Right hindlimb (tissue), 1 donor: ENCODE data around the gene RIMKLB.
"Not testable (repeated sequence)": the region's sequence is repeated elsewhere in the genome, so short reads cannot be mapped to it uniquely, and the experiment has no call there.

Source experiments
- DNase-seq: peaks from one replicate; pipeline ENCODE4 v3.0.0-alpha.2; 2018

Gene RIMKLB

DNA sequence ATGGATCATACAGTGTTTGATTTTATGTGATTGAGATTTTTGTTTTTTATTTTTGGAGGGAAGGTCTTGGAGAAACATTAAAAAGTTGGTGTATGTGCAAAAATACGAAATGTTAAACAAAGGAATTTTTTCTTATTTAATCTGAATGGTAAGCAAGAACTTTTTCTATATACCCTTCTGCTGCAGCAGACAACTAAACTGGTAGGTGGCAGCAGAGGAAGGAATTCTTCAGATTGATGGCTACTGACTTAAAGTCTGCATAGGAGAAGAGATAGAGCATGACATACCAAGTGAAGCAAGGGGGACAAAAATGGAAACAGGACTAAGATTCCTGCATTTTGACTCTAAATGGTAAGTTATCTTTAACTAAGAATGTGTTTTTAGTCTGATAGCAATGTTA lies 82.6 kb downstream of the RIMKLB start:
- DNase-seq = no peak

- DNase-seq = no peak
Observed at GRCh38 chr12:8781381-8782127, 83.8 kb downstream of the RIMKLB start.

DNA sequence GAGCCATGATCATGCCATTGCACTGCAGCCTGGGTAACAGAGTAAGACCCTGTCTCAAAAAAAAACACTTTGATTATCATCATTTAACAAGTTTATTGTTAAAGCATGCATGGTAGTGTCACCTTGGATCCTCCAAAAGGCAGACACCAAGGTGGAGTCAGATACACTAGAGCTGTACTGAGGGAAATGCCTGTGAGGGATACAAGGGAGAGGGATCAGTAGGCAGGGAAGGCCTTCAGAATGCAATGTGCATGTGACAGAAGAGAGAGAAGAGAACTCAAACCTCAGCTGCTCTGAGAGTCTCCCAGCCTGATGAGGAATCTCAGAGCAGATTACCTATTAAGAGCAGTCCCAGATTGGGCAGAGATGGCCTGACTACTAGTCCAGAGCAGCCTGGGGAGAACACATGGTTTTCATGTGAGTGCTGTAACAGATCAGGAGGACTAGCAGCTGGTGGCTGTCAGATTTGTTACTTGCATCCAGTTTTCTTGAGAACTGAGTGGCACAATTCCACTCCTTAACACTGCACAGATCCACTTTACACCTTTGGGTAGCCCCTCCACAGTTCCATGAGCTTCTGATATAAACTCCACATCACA lies 86.6 kb downstream of the RIMKLB start:
- DNase-seq = no peak

DNA sequence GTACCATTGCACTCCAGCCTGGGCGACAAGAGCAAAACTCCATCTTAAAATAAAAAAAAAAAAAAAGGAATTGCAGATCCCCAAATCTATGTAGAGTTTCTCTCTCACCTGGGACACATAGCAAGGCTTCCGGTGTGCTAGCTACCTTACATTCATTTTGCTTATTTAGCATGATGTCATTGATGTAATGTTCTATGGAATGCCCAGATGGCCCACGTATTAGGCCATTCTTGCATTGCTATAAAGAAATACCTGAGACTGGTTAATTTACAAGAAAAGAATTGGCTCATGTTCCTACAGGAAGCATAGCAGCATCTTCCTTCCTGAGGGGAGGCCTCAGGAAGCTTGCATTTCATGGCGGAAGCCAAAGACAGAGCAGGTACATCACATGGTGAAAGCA lies 87.7 kb downstream of the RIMKLB start:
- DNase-seq = no peak

DNA sequence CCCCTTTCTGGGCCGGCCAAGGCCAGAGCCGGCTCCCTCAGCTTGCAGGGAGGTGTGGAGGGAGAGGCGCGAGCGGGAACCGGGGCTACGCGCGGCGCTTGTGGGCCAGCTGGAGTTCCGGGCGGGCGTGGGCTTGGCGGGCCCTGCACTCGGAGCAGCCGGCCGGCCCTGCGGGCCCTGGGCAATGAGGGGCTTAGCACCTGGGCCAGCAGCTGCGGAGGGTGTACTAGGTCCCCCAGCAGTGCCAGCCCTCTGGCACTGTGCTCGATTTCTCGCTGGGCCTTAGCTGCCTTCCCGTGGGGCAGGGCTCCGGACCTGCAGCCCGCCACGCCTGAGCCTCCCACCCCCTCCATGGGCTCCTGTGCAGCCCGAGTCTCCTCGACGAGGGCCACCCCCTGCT lies 89.4 kb downstream of the RIMKLB start:
- not testable (repeated sequence) for DNase-seq

- not testable (repeated sequence) for DNase-seq
Observed at GRCh38 chr12:8788706-8789105, 90.9 kb downstream of the RIMKLB start.

GRCh38 chr12:8789341-8790013 lies 91.7 kb downstream of the RIMKLB start:
- DNase-seq = not testable (repeated sequence)

- DNase-seq = not testable (repeated sequence)
Observed at GRCh38 chr12:8793226-8793625, 95.4 kb downstream of the RIMKLB start.

GRCh38 chr12:8794611-8795010 lies 96.8 kb downstream of the RIMKLB start:
- not testable (repeated sequence) for DNase-seq

DNA sequence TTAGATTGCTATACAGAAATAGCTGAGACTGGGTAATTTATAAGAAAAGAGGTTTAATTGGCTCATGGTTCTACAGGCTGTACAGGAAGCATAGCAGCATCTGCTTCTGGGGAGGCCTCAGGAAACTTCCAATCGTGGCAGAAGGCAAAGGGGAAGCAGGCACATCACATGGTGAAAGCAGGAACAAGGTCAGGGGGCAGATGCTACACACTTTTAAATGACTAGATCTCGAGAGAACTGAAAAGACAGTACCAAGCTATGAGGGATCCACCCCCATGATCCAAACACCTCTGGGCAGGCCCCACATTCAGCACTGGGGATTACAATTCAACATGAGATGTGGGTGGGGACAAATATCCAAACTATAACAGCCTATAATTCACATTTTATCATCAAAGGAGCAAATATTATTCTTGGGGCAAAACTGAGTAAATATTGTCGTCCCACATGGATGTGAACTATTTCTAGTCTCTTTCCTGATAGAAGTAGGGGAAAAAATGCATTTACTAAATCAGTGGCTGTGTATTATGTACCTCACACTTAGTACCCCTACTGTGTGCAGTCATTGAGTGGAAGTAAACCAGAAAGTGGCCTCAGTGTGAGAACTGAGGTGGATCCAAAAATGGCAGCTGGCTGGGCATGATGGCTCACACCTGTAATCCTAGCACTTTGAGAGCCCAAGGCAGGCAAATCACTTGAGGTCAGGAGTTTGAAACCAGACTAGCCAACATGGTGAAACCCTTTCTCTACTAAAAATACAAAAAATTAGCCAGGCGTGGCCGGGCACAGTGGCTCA lies 99.2 kb downstream of the RIMKLB start:
- DNase-seq = no peak

DNA sequence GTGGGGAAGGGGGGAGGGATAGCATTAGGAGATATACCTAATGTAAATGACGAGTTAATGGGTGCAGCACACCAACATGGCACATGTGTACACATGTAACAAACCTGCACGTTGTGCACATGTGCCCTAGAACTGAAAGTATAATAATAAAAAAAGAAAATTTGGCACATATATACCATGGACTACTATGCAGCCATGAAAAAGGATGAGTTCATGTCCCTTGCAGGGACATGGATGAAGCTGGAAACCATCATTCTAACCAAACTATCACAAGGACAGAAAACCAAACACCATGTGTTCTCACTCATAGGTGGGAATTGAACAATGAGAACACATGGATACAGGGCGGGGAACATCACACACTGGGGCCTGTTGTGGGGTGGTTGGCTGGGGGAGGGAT lies 103.4 kb downstream of the RIMKLB start:
- DNase-seq = not testable (repeated sequence)

DNA sequence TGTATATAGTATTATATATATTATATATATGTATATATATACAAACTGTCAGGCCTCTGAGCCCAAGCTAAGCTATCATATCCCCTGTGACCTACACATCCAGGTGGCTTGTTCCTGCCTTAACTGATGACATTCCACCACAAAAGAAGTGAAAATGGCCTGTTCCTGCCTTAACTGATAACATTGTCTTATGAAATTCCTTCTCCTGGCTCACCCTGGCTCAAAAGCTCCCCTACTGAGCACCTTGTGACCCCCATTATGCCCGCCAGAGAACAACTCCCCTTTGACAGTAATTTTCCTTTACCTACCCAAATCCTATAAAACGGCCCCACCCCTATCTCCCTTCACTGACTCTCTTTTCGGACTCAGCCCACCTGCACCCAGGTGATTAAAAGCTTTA lies 107.0 kb downstream of the RIMKLB start:
- DNase-seq = not testable (repeated sequence)

- DNase-seq = not testable (repeated sequence)
Observed at GRCh38 chr12:8805487-8805886, 107.7 kb downstream of the RIMKLB start.

DNA sequence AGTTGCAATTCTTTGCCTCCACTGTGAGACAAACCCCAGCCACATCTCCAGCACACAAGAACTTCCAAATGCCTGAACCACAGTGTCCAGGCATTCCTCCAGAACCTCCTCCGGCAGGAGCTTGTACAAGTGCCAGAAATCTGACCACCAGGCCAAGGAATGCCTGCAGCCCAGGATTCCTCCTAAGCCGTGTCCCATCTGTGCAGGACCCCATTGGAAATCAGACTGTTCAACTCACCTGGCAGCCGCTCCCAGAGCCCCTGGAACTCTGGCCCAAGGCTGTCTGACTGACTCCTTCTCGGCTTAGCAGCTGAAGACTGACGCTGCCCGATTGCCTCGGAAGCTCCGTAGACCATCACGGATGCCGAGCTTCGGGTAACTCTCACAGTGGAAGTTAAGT lies 109.3 kb downstream of the RIMKLB start:
- not testable (repeated sequence) for DNase-seq

DNA sequence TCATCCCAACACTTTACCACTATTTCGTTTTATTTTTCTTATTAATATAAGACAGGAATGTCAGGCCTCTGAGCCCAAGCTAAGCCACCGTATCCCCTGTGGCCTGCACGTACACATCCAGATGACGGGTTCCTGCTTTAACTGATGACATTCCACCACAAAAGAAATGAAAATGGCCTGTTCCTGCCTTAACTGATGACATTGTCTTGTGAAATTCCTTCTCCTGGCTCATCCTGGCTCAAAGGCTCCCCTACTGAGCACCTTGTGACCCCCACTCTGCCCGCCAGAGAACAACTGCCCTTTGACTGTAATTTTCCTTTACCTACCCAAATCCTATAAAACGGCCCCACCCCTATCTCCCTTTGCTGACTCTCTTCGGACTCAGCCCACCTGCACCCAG lies 112.3 kb downstream of the RIMKLB start:
- DNase-seq = not testable (repeated sequence)

- no peak for DNase-seq
Observed at GRCh38 chr12:8813572-8814357, 116.0 kb downstream of the RIMKLB start.

- no peak for DNase-seq
Observed at GRCh38 chr12:8816448-8817050, 118.8 kb downstream of the RIMKLB start.

DNA sequence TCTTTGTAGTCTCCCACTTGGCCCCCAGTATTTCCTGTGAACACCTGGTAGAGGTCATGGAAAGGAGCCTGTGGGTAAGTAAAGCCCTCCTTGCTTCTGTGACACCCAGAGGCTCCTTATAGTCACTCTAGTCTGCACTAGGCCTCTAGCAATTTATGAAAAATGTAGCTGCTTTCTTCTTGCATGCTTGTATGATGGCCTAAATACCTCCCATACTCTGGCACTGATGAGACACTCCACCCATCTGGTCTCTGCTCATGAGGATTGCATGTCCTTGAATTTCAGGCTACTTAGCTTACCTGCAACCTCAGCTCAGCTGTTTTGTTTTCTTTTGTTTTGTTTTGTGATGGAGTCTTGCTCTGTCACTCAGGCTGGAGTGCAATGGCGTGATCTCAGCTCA lies 120.1 kb downstream of the RIMKLB start:
- no peak for DNase-seq

GRCh38 chr12:8818526-8818925 lies 120.7 kb downstream of the RIMKLB start:
- no peak for DNase-seq

DNA sequence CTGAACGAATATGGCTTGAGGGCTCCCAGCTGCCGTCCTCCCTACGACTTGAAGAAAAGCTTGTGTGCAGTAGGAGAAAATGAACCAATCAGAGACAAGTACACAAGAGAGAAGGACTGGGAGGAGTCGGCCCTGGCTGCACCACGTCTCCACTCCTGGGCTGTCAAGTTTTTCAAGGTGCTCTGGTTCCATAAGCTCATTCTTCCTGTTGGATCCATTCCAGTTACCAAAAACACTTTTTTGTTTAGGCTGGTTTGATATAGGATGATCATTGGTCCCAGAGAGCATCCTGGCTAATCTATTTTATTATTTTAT lies 121.8 kb downstream of the RIMKLB start:
- DNase-seq = no peak

- not testable (repeated sequence) for DNase-seq
Observed at GRCh38 chr12:8820676-8821407, 123.1 kb downstream of the RIMKLB start.
